ENCODE results near the gene MCTP1. TPM values are rescaled to one million over a fixed set of nuclear protein-coding genes. Genes with fewer than 3 reads are reported as not detected.
A peak's percentile ranks its signal among the peaks of the same experiment; 100 is the strongest.

MCTP1 gene
- total RNA-seq, 1 experiment from 2014 or later, result 25.8 TPM

DNA sequence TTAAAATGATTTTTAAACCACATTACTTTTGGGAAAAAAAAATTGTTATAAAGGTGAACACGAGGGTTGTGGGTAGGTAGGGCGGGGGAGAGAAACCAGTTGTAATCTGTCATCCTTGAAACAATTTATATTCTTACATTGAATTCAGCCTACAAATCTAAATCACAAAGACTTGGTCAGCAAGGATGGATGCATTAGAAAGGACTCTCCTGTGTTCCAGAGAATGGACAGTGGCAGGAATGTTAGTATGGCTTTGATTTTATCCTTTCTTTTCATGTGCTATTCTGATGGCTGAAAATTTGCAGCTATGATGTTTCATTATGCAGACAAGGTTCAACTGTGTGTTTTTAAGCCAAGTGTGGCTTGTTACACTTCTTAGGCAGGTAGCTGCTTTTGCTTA lies 431.8 kb downstream of the MCTP1 start:
- no peak for DNase-seq (ENCODE audit: low spot score)
- TF ChIP-seq, protein P1, sequence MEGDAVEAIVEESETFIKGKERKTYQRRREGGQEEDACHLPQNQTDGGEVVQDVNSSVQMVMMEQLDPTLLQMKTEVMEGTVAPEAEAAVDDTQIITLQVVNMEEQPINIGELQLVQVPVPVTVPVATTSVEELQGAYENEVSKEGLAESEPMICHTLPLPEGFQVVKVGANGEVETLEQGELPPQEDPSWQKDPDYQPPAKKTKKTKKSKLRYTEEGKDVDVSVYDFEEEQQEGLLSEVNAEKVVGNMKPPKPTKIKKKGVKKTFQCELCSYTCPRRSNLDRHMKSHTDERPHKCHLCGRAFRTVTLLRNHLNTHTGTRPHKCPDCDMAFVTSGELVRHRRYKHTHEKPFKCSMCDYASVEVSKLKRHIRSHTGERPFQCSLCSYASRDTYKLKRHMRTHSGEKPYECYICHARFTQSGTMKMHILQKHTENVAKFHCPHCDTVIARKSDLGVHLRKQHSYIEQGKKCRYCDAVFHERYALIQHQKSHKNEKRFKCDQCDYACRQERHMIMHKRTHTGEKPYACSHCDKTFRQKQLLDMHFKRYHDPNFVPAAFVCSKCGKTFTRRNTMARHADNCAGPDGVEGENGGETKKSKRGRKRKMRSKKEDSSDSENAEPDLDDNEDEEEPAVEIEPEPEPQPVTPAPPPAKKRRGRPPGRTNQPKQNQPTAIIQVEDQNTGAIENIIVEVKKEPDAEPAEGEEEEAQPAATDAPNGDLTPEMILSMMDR (conservative IDR thresholded peaks at IDR 0.05; ENCODE audit: low read depth, low read length), result no peak
- TF ChIP-seq EZH2 (IDR thresholded peaks at IDR 0.05; ENCODE audit: borderline replicate concordance, low read depth, low read length, poor library complexity, severe bottlenecking), result no peak
- Histone ChIP-seq H3K4me1 (ENCODE audit: insufficient read depth, low read length, poor library complexity, severe bottlenecking) (peaks cover 10% of the 10 kb centered on the region), H3K27me3 (replicated peaks; ENCODE audit: insufficient read depth, low read depth, low read length, poor library complexity) (no peaks in the 10 kb centered on the region), H3K4me3 (ENCODE audit: low read depth, low read length, poor library complexity, severe bottlenecking) (no peak overlapping the region), H3K9me3 (ENCODE audit: low read depth, low read length, poor library complexity, severe bottlenecking) (no peaks in the 10 kb centered on the region), H3K36me3 (ENCODE audit: insufficient read depth, low read length, poor library complexity, severe bottlenecking) (no peaks in the 10 kb centered on the region), H3K27ac (ENCODE audit: low read depth, low read length, poor library complexity, severe bottlenecking) (no peak overlapping the region)
- BruUV-seq (replicated peaks), result no TSS peak
- intact Hi-C loops (cut with micrococcal nuclease; ENCODE audit: unreplicated experiment), result no loop called here
- ChIA-PET POLR2A (ENCODE audit: low non-redundant PET) (no interaction called here), CTCF (no interaction called here)

DNA sequence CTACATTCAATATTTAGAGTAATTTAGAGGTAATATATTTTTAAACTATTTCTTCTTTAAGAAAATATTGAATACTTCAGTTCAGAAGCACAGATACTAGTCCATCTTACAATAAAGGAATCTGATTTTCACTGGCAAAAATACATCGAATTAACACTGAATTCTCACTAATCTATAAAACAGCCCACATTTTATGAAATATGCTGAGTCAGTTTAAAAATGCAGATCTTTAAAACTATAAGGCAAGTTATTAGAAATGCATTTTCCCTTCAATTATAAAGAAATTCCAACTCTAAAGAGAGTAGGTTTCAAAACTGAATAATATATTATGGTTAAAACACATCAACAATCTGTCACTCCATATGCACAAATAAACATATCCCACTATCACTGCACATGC lies 433.9 kb downstream of the MCTP1 start:
- BruUV-seq (replicated peaks), result no TSS peak
- no peaks in the 10 kb centered on the region for H3K4me1 ChIP-seq (ENCODE audit: insufficient read depth, low read length, poor library complexity, severe bottlenecking)
- no peaks in the 10 kb centered on the region for H3K27me3 ChIP-seq (replicated peaks; ENCODE audit: insufficient read depth, low read depth, low read length, poor library complexity)
- no peaks in the 10 kb centered on the region for H3K36me3 ChIP-seq (ENCODE audit: insufficient read depth, low read length, poor library complexity, severe bottlenecking)
- intact Hi-C loops (cut with micrococcal nuclease; ENCODE audit: unreplicated experiment), result loop anchor here (2.0 kb wide), 1 partner anchor 326 kb away; no protein-coding TSS in a partner anchor
- DNase-seq (ENCODE audit: low spot score), result no peak
- ChIA-PET CTCF (interaction anchor here (0.7 kb wide), 1 partner anchor 539 kb away, joined by 3 read pairs; no protein-coding TSS in a partner anchor), POLR2A (ENCODE audit: low non-redundant PET) (no interaction called here)
- H3K9me3 ChIP-seq (ENCODE audit: low read depth, low read length, poor library complexity, severe bottlenecking), result no peaks in the 10 kb centered on the region
- H3K27ac ChIP-seq (ENCODE audit: low read depth, low read length, poor library complexity, severe bottlenecking), result no peak overlapping the region
- TF ChIP-seq, protein P1 (conservative IDR thresholded peaks at IDR 0.05; ENCODE audit: low read depth, low read length), result no peak
- no peak overlapping the region for H3K4me3 ChIP-seq (ENCODE audit: low read depth, low read length, poor library complexity, severe bottlenecking)

DNA sequence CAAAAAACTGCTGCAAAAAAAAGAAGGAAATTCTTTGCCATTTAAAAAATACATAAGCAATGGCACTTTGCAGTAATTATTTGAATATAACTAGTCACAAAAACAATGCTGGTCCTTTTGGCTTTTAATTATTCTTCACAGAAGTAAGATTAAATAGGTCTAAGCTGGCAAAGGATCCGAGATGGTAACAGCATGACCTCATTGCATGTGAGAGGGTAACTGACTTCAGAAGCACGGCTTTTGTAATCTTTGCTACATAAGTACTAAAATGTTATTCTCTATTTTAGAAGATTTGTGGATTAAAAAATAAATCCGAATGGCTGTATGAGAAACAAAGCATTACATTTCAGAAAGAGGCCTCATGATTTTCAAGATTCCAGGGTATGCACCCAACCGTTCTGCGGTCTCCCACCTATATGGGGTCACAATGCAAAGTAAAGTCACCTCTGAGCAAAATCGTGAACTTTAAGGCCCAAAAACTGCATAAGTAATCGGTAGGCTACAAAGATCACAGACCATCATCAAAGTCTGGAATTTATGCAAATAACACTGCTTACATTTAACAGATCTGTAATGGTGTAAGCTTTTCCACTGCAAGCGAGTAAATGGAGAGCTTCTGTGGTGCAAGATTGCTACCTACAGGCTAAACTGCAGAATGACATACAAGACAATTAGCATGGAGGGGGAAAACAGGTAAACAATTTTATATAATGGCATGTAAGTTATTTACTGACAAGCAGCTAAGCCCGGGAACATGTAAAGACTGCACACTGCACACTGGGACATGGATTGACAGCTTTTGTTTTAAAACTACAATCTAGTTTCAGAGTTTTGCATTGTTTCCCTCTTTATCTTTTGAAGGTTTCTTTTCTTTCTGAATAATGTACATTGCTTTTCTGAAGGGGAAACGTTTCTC lies 434.8 kb downstream of the MCTP1 start:
- ChIA-PET POLR2A (ENCODE audit: low non-redundant PET) (no interaction called here), CTCF (interaction anchor here (0.7 kb wide), 1 partner anchor 538 kb away, joined by 3 read pairs; no protein-coding TSS in a partner anchor)
- Histone ChIP-seq H3K9me3 (ENCODE audit: low read depth, low read length, poor library complexity, severe bottlenecking) (no peaks in the 10 kb centered on the region), H3K27me3 (replicated peaks; ENCODE audit: insufficient read depth, low read depth, low read length, poor library complexity) (no peaks in the 10 kb centered on the region), H3K36me3 (ENCODE audit: insufficient read depth, low read length, poor library complexity, severe bottlenecking) (no peaks in the 10 kb centered on the region), H3K4me1 (ENCODE audit: insufficient read depth, low read length, poor library complexity, severe bottlenecking) (no peaks in the 10 kb centered on the region), H3K4me3 (ENCODE audit: low read depth, low read length, poor library complexity, severe bottlenecking) (no peak overlapping the region), H3K27ac (ENCODE audit: low read depth, low read length, poor library complexity, severe bottlenecking) (no peak overlapping the region)
- DNase-seq (ENCODE audit: low spot score), result peak; percentile 66
- intact Hi-C loops (cut with micrococcal nuclease; ENCODE audit: unreplicated experiment), result loop anchor here (2.0 kb wide), 1 partner anchor 325 kb away; no protein-coding TSS in a partner anchor
- TF ChIP-seq EZH2 (IDR thresholded peaks at IDR 0.05; ENCODE audit: borderline replicate concordance, low read depth, low read length, poor library complexity, severe bottlenecking), result no peak
- TF ChIP-seq, protein P1 (conservative IDR thresholded peaks at IDR 0.05; ENCODE audit: low read depth, low read length), result peak; percentile 75
- BruUV-seq (replicated peaks), result no TSS peak
